Medulla oblongata (tissue), 1 donor: ENCODE measurements around the gene PHF12.
"Not testable (repeated sequence)": the region's sequence is repeated elsewhere in the genome, so short reads cannot be mapped to it uniquely, and the experiment has no call there.

Source experiments
- DNase-seq: peaks from one replicate; pipeline ENCODE4 v3.0.0-alpha.2; 2015; ENCODE audit errors: extremely low spot score

Gene PHF12

GRCh38 chr17:28903546-28903841, 47.8 kb downstream of the PHF12 start:
- not testable (repeated sequence) for DNase-seq

- peak; percentile 77 for DNase-seq
These were observed 48.3 kb downstream of the PHF12 start, which contains the start of gene DHRS13 for GRCh38 chr17:28902819-28903545. DHRS13 (minus strand) TSS chr17:28903079; CDS start chr17:28902944, 135 bp downstream.

DNA sequence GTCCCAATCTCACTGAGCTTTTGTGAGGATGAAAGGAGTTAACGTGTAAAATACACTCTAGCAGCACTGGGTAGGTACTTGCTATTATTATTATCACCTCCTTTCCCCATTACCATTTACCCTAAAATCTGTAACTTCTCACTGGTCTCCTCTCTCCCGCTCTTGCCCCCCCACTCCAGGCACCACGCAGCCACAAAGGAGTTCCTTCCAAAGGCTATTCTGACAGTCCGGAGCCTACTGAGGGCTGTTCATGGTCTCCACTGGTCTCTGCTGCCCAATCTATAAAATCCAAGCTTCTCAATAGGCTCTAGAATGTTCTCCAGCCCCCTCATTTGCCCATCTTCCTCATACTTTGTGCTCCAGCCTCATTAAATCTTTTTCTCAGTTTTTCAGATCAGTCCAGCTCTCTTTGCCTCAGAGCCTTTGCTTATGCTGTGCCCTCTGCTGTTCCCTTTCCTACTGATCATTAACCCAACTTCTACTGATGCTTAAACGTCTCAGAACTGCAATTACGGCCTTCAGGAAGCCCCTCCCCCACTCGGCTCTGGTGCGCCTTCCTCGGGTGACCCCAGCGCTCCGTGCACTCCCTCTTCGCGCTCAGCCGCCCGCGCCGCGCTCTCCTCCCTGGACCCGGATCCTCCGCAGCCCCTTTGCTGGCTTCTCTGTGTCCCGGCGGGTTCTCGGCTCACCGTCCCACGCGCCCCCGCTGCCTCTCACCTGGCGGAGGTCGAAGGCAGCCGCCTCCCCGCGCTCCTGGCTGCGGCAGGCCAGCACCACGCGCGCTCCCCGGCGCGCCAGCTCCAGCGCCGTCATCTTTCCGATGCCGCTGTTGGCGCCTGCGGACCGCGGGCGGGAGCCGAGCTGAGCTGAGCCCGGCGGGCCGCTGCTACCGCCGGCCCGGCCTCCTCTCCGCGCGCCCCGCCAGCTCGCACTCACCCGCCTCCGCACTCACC, 49.2 kb downstream of the PHF12 start:
- DNase-seq = no peak

DNA sequence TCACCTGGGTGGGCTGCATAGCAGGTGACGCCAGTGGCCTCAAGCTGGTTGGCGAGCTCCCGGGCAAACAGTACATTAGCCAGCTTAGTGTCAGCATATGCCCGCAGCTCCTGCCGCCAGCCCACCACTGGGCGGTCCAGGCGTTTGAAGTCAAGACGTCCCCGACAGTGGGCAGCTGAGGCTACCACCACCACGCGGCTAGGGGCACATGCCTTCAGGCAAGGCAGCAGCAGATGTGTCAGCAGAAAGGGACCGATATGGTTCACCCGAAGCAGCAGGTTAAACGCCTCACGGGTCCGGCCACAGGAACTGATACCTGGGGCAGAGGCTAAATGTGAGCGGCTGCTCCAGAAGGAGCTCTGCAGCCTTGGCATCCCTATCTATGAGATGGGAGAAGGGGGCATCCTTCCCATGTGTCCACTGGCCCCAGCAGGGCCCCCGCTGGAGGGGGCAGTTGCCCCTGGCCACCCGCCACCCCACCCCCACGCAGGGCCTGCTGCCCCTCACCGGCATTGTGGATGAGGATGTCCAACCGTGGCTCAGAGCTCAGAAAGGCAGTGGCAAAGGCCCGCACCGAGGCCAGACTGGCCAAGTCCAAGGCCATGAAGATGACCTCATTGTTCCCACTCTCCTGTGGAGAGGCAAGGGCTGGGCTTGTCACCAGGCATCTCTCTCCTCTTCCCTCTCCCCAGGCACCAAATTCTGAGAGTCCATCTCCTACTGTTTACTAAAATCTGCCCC, 50.2 kb downstream of the PHF12 start:
- no peak for DNase-seq

DNA sequence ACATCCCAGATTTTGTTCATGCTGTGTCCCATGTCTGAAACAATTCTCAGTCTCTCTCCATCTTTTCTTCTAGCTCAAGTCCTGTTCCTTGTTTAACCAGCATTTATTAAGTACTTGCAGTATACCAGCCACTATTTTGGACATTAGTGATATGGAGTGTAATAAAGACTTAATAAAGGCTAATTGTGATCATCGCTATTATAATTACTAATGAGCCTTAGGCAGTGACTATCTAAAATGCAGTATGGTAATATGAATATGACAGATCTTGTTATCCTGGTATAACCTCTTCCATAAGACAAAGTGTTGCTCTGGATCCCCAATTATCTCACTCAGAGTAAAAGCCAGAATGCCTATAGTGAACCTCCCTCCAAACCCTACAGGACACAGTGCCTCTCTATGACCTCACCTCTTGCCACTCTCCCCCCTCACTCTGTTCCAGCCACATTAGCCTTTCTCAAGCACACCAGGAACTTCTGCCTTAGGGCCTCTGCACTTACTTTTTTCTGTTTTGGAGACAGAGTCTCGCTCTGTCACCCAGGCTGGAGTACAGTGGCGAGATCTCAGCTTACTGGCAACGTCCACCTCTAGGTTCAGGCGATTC, 52.0 kb downstream of the PHF12 start:
- DNase-seq = no peak

- DNase-seq = no peak
These were observed 52.8 kb downstream of the PHF12 start for GRCh38 chr17:28898527-28898955.

DNA sequence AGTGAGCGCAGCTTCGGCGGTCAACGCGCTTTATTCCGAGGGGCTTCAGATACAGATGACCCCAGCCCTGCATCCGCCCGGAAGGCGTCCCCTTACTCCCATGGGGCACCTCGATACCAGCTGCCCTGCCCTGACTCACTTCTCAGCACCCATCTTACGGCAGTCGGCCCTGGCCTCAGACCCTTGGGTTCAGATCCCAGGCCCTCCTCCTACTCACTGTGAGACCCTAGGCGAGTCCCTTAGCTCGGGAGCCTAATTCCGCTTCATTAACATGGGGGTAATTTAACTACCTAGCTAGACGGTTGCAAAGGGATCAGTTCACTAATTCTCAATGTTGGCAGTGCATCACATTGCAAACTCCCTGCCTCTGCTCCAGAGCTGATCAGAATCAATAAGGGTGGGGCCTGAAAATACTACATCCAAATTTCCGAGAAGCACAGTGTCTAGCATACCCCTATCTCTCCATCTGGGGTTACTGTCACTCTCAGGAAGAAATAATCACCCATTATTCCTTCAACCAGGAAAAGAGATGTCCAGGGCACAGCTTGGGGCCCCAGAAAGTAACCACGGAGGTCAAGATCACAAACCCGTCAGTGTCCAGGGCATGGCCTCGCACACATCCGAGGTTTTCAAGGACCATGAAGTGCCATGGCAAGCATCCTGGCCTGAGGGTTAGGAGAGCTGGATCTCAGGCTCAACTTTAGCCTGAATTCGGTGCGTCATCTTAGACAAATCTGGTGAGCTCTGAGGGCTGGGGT, 53.4 kb downstream of the PHF12 start:
- DNase-seq = no peak

- DNase-seq = peak; percentile 55
These were observed 54.2 kb downstream of the PHF12 start, which contains the start of gene FLOT2 for GRCh38 chr17:28896884-28897768. FLOT2 (minus strand) TSS chr17:28897733; CDS start chr17:28897574, 159 bp downstream.

GRCh38 chr17:28896491-28896883, 54.8 kb downstream of the PHF12 start:
- no peak for DNase-seq

DNA sequence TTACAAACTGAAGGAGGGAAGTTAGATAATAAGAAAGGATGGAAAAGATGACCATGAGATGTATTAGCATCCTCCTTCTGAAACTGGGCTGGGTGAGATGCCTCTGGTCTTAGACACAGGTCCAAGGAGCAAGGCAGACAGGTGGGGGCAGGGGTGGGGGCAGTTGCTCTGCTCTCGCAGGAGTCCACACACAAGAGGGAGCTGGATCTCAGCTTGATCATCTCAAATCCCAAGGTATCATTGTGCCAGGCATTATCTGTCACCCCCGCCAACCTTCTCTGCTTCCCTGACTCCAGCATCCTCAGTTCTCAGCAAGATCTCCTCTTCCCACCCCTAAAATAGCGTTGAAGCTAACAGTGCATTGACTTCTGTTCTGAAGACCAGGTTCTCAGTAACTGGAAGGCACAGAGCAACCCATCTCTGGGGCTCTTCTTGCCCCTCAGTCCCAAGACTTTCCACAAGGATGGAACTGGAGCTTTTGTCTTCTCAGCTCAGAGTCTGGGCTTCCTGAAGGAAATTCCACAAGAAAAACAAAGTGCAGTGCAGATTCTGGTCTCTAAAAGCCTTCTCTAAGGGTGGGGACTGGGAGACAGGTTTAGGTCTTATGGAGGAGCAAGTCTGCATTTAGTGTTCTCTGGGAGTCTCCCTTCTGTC, 55.4 kb downstream of the PHF12 start:
- no peak for DNase-seq

GRCh38 chr17:28893248-28894183, 57.8 kb downstream of the PHF12 start:
- DNase-seq = not testable (repeated sequence)

- DNase-seq = no peak
These were observed 59.3 kb downstream of the PHF12 start for GRCh38 chr17:28892024-28892423.

DNA sequence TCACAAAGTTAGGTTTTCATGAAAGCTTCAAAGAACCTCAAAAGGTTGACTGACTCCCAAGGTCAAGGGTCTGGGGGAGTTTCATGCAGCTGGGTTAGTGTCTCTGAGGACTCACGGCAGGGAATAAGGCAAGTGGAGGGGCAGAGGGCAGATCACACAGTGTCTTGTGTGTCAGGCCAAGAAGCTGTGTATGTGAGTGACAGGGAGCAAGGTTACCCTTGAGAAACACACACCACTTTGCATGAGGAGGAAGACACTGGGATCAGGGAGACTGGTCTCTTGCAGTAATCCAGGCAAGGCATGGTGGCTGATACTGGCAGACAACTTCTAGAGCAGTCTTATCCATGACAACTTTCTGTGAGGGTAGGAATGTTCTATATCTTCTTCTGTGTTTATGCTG, 60.1 kb downstream of the PHF12 start:
- no peak for DNase-seq

GRCh38 chr17:28889996-28890395, 61.3 kb downstream of the PHF12 start:
- peak; percentile 35 for DNase-seq

DNA sequence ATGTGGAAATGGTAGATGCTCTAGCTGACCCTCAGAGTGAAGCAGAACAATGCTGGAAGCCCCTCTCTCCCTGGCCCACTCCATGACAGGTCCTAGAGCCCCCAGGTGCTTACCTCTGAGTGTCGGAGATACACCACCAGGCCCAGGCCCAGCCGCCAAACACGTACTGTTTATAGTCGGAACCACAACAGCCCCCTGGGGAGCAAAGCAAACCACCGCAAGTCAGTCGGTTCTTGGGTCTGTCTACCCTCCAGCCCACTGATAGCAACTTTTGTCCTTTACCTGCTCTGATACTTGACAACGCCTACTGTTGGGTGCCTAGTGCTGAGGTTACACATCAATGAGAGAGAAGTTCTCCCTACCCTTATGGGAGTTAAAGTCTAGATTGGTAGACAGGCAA, 62.5 kb downstream of the PHF12 start:
- DNase-seq = no peak

GRCh38 chr17:28887871-28888471, 63.3 kb downstream of the PHF12 start:
- DNase-seq = no peak

DNA sequence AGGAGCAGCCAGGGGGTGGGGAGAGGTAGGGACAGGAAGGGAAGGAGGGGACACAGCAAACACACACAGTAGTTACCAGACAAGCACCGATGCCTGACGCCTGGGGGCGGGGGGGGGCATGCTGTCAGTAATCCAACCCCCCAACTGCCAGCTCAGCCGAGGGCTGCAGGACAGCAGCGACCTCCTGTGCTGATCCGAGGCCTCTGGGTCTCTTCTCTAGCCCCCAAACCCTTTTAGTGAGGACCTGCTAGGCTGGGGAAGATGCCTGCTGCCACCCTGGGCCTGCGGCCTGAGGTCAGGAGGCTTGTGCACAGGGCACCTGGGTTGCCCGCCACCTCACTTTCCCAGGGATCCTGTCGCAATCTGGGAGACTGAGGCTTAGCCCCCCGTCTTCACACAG, 65.4 kb downstream of the PHF12 start:
- no peak for DNase-seq

- no peak for DNase-seq
These were observed 66.0 kb downstream of the PHF12 start for GRCh38 chr17:28885363-28885762.
